Panc1 (cell line): ENCODE results near the gene ADAMTS14. TPM values are rescaled to one million over a fixed set of nuclear protein-coding genes. Genes with fewer than 3 reads are reported as not detected.

ENCODE experiments used
- ATAC-seq: fragments of 200-7000 bp; cut with Tn5 transposase; 2 replicates; pipeline ENCODE4 v1.9.1; 2020; ENCODE audit warnings: mild to moderate bottlenecking, moderate library complexity
- BruUV-seq: library from RNA; stranded (reverse); fragments of 400-500 nt; replicated peaks from 2 replicates; lab custom pipeline; 2021; lab: Mats Ljungman, UMichigan
- CTCF ChIA-PET: fragments of 300-600 bp; sonication (Branson Sonifier 250); formaldehyde crosslinking; loops from one replicate; lab custom pipeline; 2022; ENCODE audit warnings: antibody characterized with exemption; lab: Charles Lee
- POLR2A ChIA-PET: fragments of 300-600 bp; sonication (Branson Sonifier 250); formaldehyde crosslinking; loops from one replicate; lab custom pipeline; 2022; ENCODE audit warnings: antibody characterized with exemption; lab: Charles Lee
- DNase-seq: peaks from one replicate; pipeline ENCODE4 v3.0.0-alpha.2; 2010; ENCODE audit warnings: low read depth, low spot score
- H3K27ac ChIP-seq: 2 replicates; pipeline ENCODE4 v1.5.1; 2011; ENCODE audit warnings: mild to moderate bottlenecking, low read length, inconsistent platforms
- H3K27me3 ChIP-seq: fragments of 200-500 bp; sonication (Bioruptor generic); 2 replicates; pipeline ENCODE4 v1.6.0; 2014; ENCODE audit warnings: low read length, inconsistent platforms; ENCODE audit not compliant: control insufficient read depth, insufficient read depth
- H3K36me3 ChIP-seq: fragments of 200-500 bp; sonication (Bioruptor generic); 2 replicates; pipeline ENCODE4 v1.5.1; 2014; ENCODE audit warnings: inconsistent platforms, mild to moderate bottlenecking, low read length, moderate library complexity; ENCODE audit not compliant: control insufficient read depth, insufficient read depth
- H3K4me1 ChIP-seq: 2 replicates; pipeline ENCODE4 v1.5.1; 2011; ENCODE audit warnings: inconsistent platforms, mild to moderate bottlenecking, low read length, moderate library complexity; ENCODE audit not compliant: control insufficient read depth, insufficient read depth
- H3K4me3 ChIP-seq, 2 experiments: 2 replicates each; pipeline ENCODE4 v1.5.1; 2011 to 2012; ENCODE audit warnings: low read depth in 2 of 2, low read length in 2 of 2, mild to moderate bottlenecking in 2 of 2, inconsistent platforms in 1 of 2, moderate library complexity in 1 of 2
- H3K9me3 ChIP-seq: fragments of 200-500 bp; sonication (Bioruptor generic); 2 replicates; pipeline ENCODE4 v1.5.1; 2014; ENCODE audit warnings: low read depth, mild to moderate bottlenecking, inconsistent platforms, low read length, moderate library complexity; ENCODE audit not compliant: control insufficient read depth, insufficient read depth
- CTCF ChIP-seq: fragments of 450-650 bp; IDR thresholded peaks from 2 replicates; pipeline ENCODE4 v1.5.1; 2017; ENCODE audit warnings: mild to moderate bottlenecking
- POLR2AphosphoS5 ChIP-seq: IDR thresholded peaks from 2 replicates; pipeline ENCODE4 v1.6.1; 2012; ENCODE audit warnings: mild to moderate bottlenecking, low read depth, low read length, moderate library complexity
- REST ChIP-seq, 2 experiments: IDR thresholded peaks; 2 replicates each; pipeline ENCODE4 v1.6.1; 2011 to 2012; ENCODE audit warnings: low read depth in 2 of 2, control low read depth in 1 of 2, low read length in 1 of 2, mild to moderate bottlenecking in 1 of 2, moderate library complexity in 1 of 2; ENCODE audit not compliant: insufficient read depth in 1 of 2
- SIN3A ChIP-seq: IDR thresholded peaks from 2 replicates; pipeline ENCODE4 v1.6.1; 2012; ENCODE audit warnings: low read depth, mild to moderate bottlenecking, low read length, moderate library complexity, borderline replicate concordance; ENCODE audit not compliant: insufficient read depth
- TCF7L2 ChIP-seq: IDR thresholded peaks from 2 replicates; pipeline ENCODE4 v1.6.1; 2011; ENCODE audit warnings: mild to moderate bottlenecking, low read depth, low read length, inconsistent platforms
- in situ Hi-C: cut with HindIII; loops from 2 replicates; pipeline ENCODE4 v1.10.0; 2016; ENCODE audit warnings: low sequenced_read_pairs, low pct_unique_long_range_greater_than_20kb
- intact Hi-C: fragments of 100-400 bp; cut with micrococcal nuclease; formaldehyde crosslinking; loops from one replicate; pipeline ENCODE4 v1.10.0; 2022; ENCODE audit not compliant: unreplicated experiment
- total RNA-seq: library from RNA; stranded (reverse); gene quantifications from one replicate; pipeline ENCODE4 v1.2.1, GENCODE V29; 2021; ENCODE audit not compliant: unreplicated experiment

ADAMTS14 gene
- total RNA-seq, 1 experiment from 2014 or later, result 0.67 TPM

- no peak overlapping the region for H3K4me3 ChIP-seq
- no peaks in the 10 kb centered on the region for H3K36me3 ChIP-seq
- POLR2A ChIA-PET, result no interaction called here
- TF ChIP-seq TCF7L2, result no peak
- TF ChIP-seq SIN3A, result no peak
- TF ChIP-seq CTCF, result no peak
- TF ChIP-seq POLR2AphosphoS5, result no peak
- no peak for TF ChIP-seq REST (IDR thresholded peaks at IDR 0.05; ENCODE audit: insufficient read depth in 1 of 2, low read depth in 2 of 2, low read length in 1 of 2)
- BruUV-seq, result no TSS peak
- H3K27me3 ChIP-seq, result peaks cover 3% of the 10 kb centered on the region; the same call in 1 of the 2 replicates
- H3K4me1 ChIP-seq, result no peaks in the 10 kb centered on the region
- ATAC-seq (no peak), DNase-seq (no peak)
- CTCF ChIA-PET, result no interaction called here
- H3K9me3 ChIP-seq, result no peaks in the 10 kb centered on the region
- intact Hi-C loops (no loop called here), in situ Hi-C loops (no loop called here)
- no peak overlapping the region for H3K27ac ChIP-seq
Observed at GRCh38 chr10:70723771-70724170, 51.5 kb downstream of the ADAMTS14 start.

DNA sequence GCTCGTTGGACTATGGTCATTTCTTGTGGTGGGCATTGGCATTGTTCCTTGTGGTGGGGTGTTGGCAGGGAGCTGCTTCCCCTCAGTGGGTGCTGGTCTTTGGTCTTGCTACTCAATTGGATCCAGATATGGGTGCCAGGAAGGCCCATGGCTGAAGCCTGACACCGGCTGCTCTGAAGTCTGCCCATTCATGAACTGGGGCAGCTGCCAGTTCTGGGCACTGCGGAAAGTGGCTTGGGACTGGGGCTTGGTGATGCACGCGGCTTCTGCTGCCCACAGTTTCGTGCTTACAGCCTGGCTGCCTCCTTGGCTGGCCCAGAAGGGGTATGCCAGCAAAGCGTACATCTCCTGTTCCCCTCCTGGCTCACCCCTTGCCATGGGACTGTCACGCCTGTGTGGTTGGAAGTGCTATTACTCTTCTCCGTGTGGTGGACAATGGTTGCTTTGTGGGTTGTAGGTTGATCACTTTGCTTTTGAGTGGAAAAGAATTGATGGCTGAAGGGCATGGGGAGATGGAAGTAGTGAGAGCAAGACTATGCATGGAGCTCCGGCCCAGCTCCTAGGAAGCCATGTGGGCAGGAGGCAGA, 54.7 kb downstream of the ADAMTS14 start:
- ATAC-seq, result no peak

More for the DNA sequence above, 54.7 kb downstream of the ADAMTS14 start:
- Histone ChIP-seq H3K9me3 (no peaks in the 10 kb centered on the region), H3K36me3 (no peaks in the 10 kb centered on the region), H3K27me3 (peaks cover 3% of the 10 kb centered on the region; the same call in 1 of the 2 replicates), H3K4me3 (no peak overlapping the region), H3K4me1 (no peaks in the 10 kb centered on the region), H3K27ac (no peak overlapping the region)
- no TSS peak for BruUV-seq
- intact Hi-C loops, result no loop called here
- TF ChIP-seq CTCF (no peak), SIN3A (no peak), TCF7L2 (no peak), REST (IDR thresholded peaks at IDR 0.05; ENCODE audit: insufficient read depth in 1 of 2, low read depth in 2 of 2, low read length in 1 of 2) (no peak), POLR2AphosphoS5 (no peak)
- ChIA-PET POLR2A (no interaction called here), CTCF (no interaction called here)
- no peak for DNase-seq
- in situ Hi-C loops, result no loop called here
